ENCODE results near the gene CTNND2. TPM values are rescaled to one million over a fixed set of nuclear protein-coding genes. Genes with fewer than 3 reads are reported as not detected.

The CTNND2 gene
- total RNA-seq, 4 donors from 2014 or later: 8.3 TPM; not detected in 3

DNA sequence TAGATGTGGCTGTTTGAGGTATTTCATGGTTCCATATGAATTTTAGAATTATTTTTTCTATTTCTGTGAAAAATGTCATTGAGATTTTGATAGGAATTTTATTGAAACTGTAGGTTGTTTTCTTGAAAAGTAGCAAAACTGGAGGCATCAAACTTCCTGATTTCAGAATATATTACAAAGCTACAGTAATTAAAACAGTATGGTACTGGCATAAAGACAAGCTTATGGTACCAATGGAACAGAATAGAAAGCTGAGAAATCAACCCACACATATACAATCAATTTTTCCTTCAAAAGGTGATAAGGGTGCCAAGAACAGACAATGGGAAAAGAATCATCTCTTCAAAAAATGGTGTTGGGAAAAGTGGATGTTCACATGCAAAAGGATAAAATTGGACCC lies 945.5 kb downstream of the CTNND2 start:
- TF ChIP-seq, protein P1, sequence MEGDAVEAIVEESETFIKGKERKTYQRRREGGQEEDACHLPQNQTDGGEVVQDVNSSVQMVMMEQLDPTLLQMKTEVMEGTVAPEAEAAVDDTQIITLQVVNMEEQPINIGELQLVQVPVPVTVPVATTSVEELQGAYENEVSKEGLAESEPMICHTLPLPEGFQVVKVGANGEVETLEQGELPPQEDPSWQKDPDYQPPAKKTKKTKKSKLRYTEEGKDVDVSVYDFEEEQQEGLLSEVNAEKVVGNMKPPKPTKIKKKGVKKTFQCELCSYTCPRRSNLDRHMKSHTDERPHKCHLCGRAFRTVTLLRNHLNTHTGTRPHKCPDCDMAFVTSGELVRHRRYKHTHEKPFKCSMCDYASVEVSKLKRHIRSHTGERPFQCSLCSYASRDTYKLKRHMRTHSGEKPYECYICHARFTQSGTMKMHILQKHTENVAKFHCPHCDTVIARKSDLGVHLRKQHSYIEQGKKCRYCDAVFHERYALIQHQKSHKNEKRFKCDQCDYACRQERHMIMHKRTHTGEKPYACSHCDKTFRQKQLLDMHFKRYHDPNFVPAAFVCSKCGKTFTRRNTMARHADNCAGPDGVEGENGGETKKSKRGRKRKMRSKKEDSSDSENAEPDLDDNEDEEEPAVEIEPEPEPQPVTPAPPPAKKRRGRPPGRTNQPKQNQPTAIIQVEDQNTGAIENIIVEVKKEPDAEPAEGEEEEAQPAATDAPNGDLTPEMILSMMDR (IDR thresholded peaks at IDR 0.05; ENCODE audit: low read depth): no peak

DNA sequence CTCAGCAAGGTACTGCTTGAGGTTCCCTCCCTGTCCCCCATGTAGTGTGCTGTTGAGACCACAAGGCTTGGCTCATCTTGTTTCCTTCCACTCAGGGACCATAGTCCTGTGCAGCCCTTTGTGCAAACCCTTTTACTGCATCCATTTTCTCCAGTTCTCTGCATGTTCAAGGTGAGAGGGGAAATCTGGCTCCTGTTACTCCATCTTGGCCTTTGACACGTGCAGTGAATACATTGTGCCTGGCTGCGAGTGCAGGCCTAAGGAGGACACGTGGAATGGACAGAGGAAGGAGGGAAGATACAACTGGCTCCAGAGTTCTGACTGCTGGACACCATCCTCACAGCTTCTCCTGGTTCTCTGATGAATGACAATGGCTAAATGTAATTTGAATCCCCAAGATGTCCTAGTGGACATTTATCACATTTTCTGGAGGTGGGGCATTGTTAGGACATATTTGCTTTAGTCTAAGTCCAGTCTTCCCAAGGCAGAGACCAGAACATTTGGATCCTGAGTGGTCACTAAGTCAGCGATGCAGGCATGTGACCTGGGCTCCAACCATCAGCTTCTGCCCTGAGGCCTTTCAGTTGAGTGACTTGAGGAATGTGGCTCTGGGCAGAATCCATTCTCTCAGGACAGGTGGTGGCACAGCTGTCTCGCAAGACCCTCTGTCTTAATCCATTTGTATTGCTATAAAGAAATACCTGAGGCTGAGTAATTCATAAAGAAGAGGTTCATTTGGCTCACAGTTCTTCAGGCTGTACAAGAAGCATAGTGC lies 954.2 kb downstream of the CTNND2 start:
- TF ChIP-seq, protein P1 (IDR thresholded peaks at IDR 0.05; ENCODE audit: low read depth): no peak

DNA sequence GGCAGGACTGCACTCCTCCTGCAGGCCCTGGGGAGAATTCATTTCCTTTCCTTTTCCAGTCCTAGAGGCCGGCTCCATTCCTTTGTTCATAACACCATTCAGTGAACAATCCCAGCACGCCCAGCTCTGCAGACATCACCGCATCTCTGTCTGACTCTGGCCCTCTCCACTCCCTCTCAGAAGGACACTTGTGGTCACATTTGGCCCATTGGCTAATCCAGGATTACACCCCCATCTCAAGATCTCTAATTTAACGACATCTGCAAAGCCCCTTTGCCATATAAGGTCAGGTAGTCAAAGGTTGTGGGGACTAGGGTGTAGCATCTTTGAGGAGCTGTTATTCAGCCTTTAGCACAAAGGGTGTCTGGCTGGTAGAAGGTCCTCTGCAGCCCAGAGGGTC lies 958.2 kb downstream of the CTNND2 start:
- TF ChIP-seq, protein P1 (IDR thresholded peaks at IDR 0.05; ENCODE audit: low read depth): no peak

DNA sequence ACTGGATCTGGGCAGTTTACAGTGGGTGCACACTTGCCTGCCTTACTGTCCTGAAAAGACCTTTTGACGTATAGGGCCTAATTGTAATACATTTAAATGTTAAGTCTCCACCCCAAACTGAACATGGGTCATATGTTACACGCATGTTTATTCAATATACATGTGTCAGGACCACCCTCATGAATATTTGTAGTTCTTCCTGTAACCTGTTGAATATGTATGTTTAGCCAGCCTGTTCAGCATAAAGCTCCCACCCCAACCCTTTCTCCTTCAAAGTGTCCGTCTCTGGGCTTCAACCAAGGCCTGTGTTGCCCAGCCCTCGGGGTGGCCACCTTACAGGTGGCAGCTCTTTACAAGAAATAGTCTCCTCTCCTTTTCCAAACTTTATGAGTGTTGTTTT lies 962.3 kb downstream of the CTNND2 start:
- TF ChIP-seq, protein P1 (IDR thresholded peaks at IDR 0.05; ENCODE audit: low read depth): no peak

DNA sequence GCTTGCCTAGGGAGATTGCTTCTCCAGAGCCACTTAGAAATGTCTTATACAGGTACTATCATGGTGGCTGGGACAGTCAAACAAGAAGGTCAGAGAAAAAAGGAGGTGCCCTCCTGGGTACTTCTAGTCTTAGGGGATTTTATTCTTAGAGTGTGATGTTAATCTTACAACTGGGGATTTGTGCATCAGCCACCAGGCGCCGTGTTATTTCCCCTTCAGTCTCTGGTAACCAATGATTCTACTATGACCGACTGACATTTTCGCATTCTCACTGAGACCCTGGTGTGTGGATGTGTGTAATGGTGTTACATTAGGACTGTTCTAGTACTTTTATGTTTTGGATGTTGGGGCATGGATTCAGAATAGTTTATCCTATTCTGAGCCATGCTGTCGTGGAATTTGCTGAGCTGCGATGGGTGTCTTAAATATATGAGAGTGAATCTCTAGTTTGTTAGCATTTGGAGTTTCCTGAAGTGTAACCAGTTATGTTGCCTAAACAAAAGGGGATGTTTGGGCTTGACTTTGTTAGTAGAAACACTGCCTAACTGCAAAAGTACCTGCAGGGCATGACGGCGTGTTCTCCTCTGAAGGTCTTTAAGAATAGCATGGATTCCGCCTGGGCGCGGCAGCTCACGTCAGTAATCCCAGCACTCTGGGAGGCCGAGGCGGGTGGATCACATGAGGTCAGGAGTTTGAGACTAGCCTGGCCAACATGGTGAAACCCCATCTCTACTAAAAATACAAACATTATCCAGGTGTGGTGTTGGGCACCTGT lies 968.0 kb downstream of the CTNND2 start:
- TF ChIP-seq, protein P1 (IDR thresholded peaks at IDR 0.05; ENCODE audit: low read depth): no peak

DNA sequence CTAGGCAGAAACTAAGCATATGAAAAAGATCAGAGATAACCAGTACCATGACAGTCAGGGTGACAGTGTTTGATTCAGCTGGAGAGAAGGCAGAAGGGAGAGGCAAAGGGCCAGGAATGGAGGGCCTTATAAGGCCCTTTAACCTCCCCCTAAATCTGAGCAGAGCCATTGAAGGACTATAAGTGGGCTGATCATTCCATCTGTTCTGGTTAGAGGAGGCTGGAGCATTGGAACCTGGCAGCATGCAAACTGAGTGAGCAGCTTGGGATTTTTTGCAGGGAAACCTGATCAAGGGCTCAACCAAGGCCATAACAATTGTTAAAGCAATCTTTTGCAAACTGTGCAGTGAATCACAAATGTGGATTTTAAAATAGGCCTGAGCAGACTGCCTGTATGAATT lies 968.7 kb downstream of the CTNND2 start:
- TF ChIP-seq, protein P1 (IDR thresholded peaks at IDR 0.05; ENCODE audit: low read depth): no peak

DNA sequence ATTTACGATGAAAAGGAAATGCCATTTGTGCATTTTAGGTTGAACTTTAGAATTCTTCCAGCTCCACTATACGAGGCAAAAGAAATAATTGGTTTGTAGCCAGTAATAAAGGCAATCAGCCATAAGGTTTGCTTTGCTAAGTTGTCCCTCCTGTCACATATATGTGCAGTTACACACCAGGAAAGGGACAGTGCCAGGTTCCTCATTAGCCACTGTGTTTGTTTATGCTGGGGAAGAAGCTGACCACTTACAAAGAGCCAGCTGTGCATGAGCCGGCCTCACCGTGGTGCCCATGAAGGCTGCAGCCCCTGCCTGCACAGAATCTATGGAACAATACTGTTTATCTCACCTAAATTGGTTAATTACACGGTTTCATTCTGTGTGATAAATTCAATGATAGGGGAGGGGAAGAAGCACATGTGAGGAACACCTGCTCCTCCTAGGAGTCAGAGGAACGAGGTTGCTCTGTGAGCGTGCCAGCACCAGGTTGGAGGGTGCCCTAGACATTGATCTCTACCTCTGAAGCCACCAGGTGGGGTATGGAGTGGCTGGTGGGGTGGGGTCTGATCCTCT lies 969.4 kb downstream of the CTNND2 start:
- TF ChIP-seq, protein P1 (IDR thresholded peaks at IDR 0.05; ENCODE audit: low read depth): no peak

Measured in subcutaneous adipose tissue (tissue), 4 donors.